Heart left ventricle (tissue), 16 donors: ENCODE measurements around the gene PRKN. TPM values are rescaled to one million over a fixed set of nuclear protein-coding genes. Genes with fewer than 3 reads are reported as not detected.
"Not testable (repeated sequence)": the region's sequence is repeated elsewhere in the genome, so short reads cannot be mapped to it uniquely, and the experiment has no call there.

Experiments
- ATAC-seq, 4 donors: fragments of 200-7000 bp; cut with Tn5 transposase; one replicate each; pipeline ENCODE4 v1.9.1; 2020 to 2022; ENCODE audit warnings: moderate library complexity in 4 of 4, mild to moderate bottlenecking in 3 of 4, moderate number of reproducible peaks in 1 of 4
- DNase-seq, 5 donors: peaks; one replicate each; pipeline ENCODE4 v3.0.0-alpha.2; 2020
- H3K27ac ChIP-seq, 12 donors: fragments of 200-600 bp; sonication (generic) in 4 of 12; one replicate each; pipeline versions ENCODE4 v1.5.0 to v1.8.0; 2016 to 2022; ENCODE audit warnings: mild to moderate bottlenecking in 2 of 12
- H3K27me3 ChIP-seq, 9 donors: fragments of 200-600 bp; sonication (generic) in 2 of 9; one replicate each; pipeline versions ENCODE4 v1.5.1 to v1.8.0; 2016 to 2022; ENCODE audit warnings: mild to moderate bottlenecking in 3 of 9
- H3K36me3 ChIP-seq, 9 donors: fragments of 200-600 bp; sonication (generic) in 2 of 9; one replicate each; pipeline versions ENCODE4 v1.5.0 to v1.8.0; 2018 to 2022; ENCODE audit warnings: mild to moderate bottlenecking in 2 of 9
- H3K4me1 ChIP-seq, 12 donors: fragments of 200-600 bp; sonication (generic) in 4 of 12; one replicate each; pipeline versions ENCODE4 v1.5.0 to v1.8.0; 2016 to 2022; ENCODE audit warnings: mild to moderate bottlenecking in 3 of 12
- H3K4me3 ChIP-seq, 12 donors: fragments of 200-600 bp; sonication (generic) in 4 of 12; one replicate each; pipeline versions ENCODE4 v1.5.0 to v1.8.0; 2017 to 2022; ENCODE audit warnings: mild to moderate bottlenecking in 9 of 12, moderate library complexity in 4 of 12
- H3K9me3 ChIP-seq, 12 donors: fragments of 200-600 bp; sonication (generic) in 4 of 12; one replicate each; pipeline versions ENCODE4 v1.5.0 to v1.8.0; 2016 to 2022; ENCODE audit warnings: mild to moderate bottlenecking in 1 of 12
- CTCF ChIP-seq, 12 donors: fragments of 200-600 bp; sonication (generic) in 4 of 12; IDR thresholded peaks; one replicate each; pipeline versions ENCODE4 v1.5.0 to v1.8.0; 2018 to 2022; ENCODE audit warnings: antibody characterized with exemption in 12 of 12, mild to moderate bottlenecking in 5 of 12
- POLR2A ChIP-seq, 2 donors: fragments of 450-650 bp; IDR thresholded peaks; one replicate each; pipeline ENCODE4 v1.6.1; 2017; ENCODE audit warnings: antibody characterized with exemption in 2 of 2, mild to moderate bottlenecking in 2 of 2, moderate library complexity in 2 of 2
- WGBS, 4 donors: extraction: QIAGEN DNeasy Blood & Tissue Kit in 2 of 4; methylation state at CpG; one replicate each; pipeline versions ENCODE4 v1.1.5 to v1.1.7; 2013 to 2018; 5-methylcytosine and 5-hydroxymethylcytosine counted together
- intact Hi-C, 10 donors: fragments of 100-400 bp; cut with DNase I; formaldehyde crosslinking; loops; one replicate each; pipeline versions ENCODE4 v1.11.1 to v1.14.2; 2022
- polyA plus RNA-seq, 2 donors: library from polyadenylated mRNA; stranded (reverse); fragments of 200-250 nt; gene quantifications; one replicate each; pipeline ENCODE4 v1.2.3, GENCODE V29; 2013
- total RNA-seq, 9 donors: library from RNA; depleted of rRNA in 2 of 9; stranded (reverse); fragments of >200 nt in 2 of 9; fragmentation: NEBNext Ultra II Directional in 3 of 9; extraction: Animal tissue kit (Norgen Biotek cat#: 25700) in 3 of 9; gene quantifications; one replicate each; pipeline versions ENCODE4 v1.1.0 to v1.2.4, GENCODE V29; 2016 to 2023
- donor health status: ischemic (EF 13 %, LVEDD 7.1; RV severe dilation, severe dysfunction).
- donor health status: healthy with polysubstance abuse.
- donor health status: DM: no; HTN: yes; CAD: no.
- donor health status: DM: no; HTN: no; CAD: no.
- donor health status: ischemic (EF 25% LVEDD 6.9; RV normal size, moderate dysfunction).
- donor health status: ischemic (EF 25% LVEDD 5.7; RV mildly dilated, moderate dysfunction).
- donor health status: healthy.
- donor health status: DM: yes; HTN: yes; CAD: no.
- donor health status: ischemic (EF 35%, LVEDD 5.7; RV mildly dilated, moderate dysfunction).
- donor health status: nonischemic (EF 11% LVEDD 7.7; RV severe dilation, severe dysfunction).
- donor health status: DM: yes; HTN: yes; CAD: no.
- donor health status: PGD.
- donor health status: ischemic (EF 29% LVEDD 5.4; RV normal size, mild dysfunction).
- donor health status: nonischemic (EF 23%, LVEDD 6.1; RV moderate dilation, normal function).

Gene PRKN
- total and polyA plus RNA-seq, 11 donors: 3.4 to 32.5 (median 21.2) TPM

GRCh38 chr6:161503570-161503969 is 1224.0 kb downstream of the PRKN start:
- 72 to 87% (median 85%) methylated on average over 4 of the region's 4 CpGs for WGBS, 4 donors
- H3K9me3 ChIP-seq: no peaks in the 10 kb centered on the region
- no peaks in the 10 kb centered on the region for H3K36me3 ChIP-seq
- peaks cover 0 to 7% (median 0%) of the 10 kb centered on the region in 12 donors for H3K4me1 ChIP-seq
- H3K4me3 ChIP-seq: no peak overlapping the region
- ATAC-seq: no peak
- DNase-seq: no peak
- TF ChIP-seq POLR2A (IDR thresholded peaks at IDR 0.05) (no peak), CTCF (IDR thresholded peaks at IDR 0.05) (no peak)
- no peak overlapping the region for H3K27ac ChIP-seq
- H3K27me3 ChIP-seq: no peaks in the 10 kb centered on the region
- intact Hi-C loops: no loop called here

GRCh38 chr6:161498881-161499280 is 1228.7 kb downstream of the PRKN start:
- Histone ChIP-seq H3K27ac (no peak overlapping the region), H3K4me3 (no peak overlapping the region), H3K36me3 (no peaks in the 10 kb centered on the region), H3K27me3 (no peaks in the 10 kb centered on the region), H3K9me3 (peaks cover 0 to 5% (median 0%) of the 10 kb centered on the region in 12 donors), H3K4me1 (peaks cover 0 to 4% (median 0%) of the 10 kb centered on the region in 12 donors)
- 84 to 92% (median 91%) methylated on average over 4 of the region's 4 CpGs for WGBS, 4 donors
- DNase-seq (no peak), ATAC-seq (no peak)
- intact Hi-C loops: loop anchor here in 9 of 10 donors (1.0 to 5.0 kb wide), 5 partner anchors 62 to 82 kb away; no protein-coding TSS in a partner anchor
- no peak for TF ChIP-seq POLR2A (IDR thresholded peaks at IDR 0.05)
- TF ChIP-seq CTCF (IDR thresholded peaks at IDR 0.05): no peak

GRCh38 chr6:161498359-161498758 is 1229.2 kb downstream of the PRKN start:
- Histone ChIP-seq H3K36me3 (no peaks in the 10 kb centered on the region), H3K27ac (no peak overlapping the region), H3K4me1 (peaks cover 0 to 8% (median 0%) of the 10 kb centered on the region in 12 donors), H3K9me3 (peaks cover 0 to 5% (median 0%) of the 10 kb centered on the region in 12 donors), H3K27me3 (no peaks in the 10 kb centered on the region), H3K4me3 (no peak overlapping the region)
- intact Hi-C loops: loop anchor here in 9 of 10 donors (1.0 to 5.0 kb wide), 5 partner anchors 61 to 81 kb away; no protein-coding TSS in a partner anchor
- TF ChIP-seq POLR2A (IDR thresholded peaks at IDR 0.05) (no peak), CTCF (IDR thresholded peaks at IDR 0.05) (peak in 11 of 12 donors; percentile 10 to 46 (median 37))
- ATAC-seq (peak; percentile 46 to 84 (median 70)), DNase-seq (peak in 3 of 5 donors; percentile 21 to 33 (median 23))
- WGBS, 4 donors: 38 to 41% (median 39%) methylated on average over 7 of the region's 7 CpGs

GRCh38 chr6:161496941-161497340 is 1230.6 kb downstream of the PRKN start:
- Histone ChIP-seq H3K36me3 (no peaks in the 10 kb centered on the region), H3K9me3 (peaks cover 0 to 5% (median 0%) of the 10 kb centered on the region in 12 donors), H3K27me3 (no peaks in the 10 kb centered on the region), H3K4me1 (peaks cover 0 to 8% (median 0%) of the 10 kb centered on the region in 12 donors), H3K27ac (no peak overlapping the region), H3K4me3 (no peak overlapping the region)
- intact Hi-C loops: loop anchor here in 5 of 10 donors (5.0 kb wide), 3 partner anchors 60 to 80 kb away; no protein-coding TSS in a partner anchor
- TF ChIP-seq POLR2A (IDR thresholded peaks at IDR 0.05): no peak
- no peak for TF ChIP-seq CTCF (IDR thresholded peaks at IDR 0.05)
- 84 to 97% (median 90%) methylated on average over 7 to 8 of the region's 8 CpGs for WGBS, 4 donors
- ATAC-seq: no peak
- DNase-seq: no peak

- not testable (repeated sequence) for DNase-seq, H3K36me3 ChIP-seq, H3K27me3 ChIP-seq, H3K4me3 ChIP-seq, H3K4me1 ChIP-seq, H3K27ac ChIP-seq, H3K9me3 ChIP-seq, ATAC-seq
- intact Hi-C loops: loop anchor here in 5 of 10 donors (5.0 kb wide), 3 partner anchors 59 to 79 kb away; no protein-coding TSS in a partner anchor
- WGBS, 4 donors: 81 to 98% (median 91%) methylated on average over 4 of the region's 4 CpGs
These were observed 1231.3 kb downstream of the PRKN start for GRCh38 chr6:161496271-161496670.
